Hepatic stellate cell (primary cell): ENCODE results near the gene TEX2.
"Not testable (repeated sequence)": the region's sequence is repeated elsewhere in the genome, so short reads cannot be mapped to it uniquely, and the experiment has no call there.

ENCODE experiments used
- DNase-seq: peaks from one replicate; pipeline ENCODE4 v3.0.0; 2011; ENCODE audit warnings: low spot score

Gene TEX2

DNA sequence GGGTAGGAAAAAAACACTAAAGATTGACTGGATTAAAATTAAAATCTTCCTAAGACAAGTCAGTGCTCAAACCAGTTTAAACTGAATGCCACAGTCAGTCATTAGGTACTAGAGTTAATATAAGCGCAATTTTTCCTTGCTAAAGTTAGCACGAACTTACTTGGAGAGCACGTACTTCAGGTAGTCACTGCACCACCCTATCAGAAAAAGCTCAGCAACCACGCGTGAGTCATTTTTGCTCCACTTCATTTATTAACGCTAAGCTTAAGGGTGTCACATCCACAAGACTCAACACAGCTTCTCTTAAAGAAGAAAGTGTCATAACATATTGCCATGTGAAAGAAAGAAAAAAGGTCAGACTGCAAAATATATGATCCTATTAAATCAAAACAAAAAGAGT is 53.1 kb downstream of the TEX2 start:
- no peak for DNase-seq

DNA sequence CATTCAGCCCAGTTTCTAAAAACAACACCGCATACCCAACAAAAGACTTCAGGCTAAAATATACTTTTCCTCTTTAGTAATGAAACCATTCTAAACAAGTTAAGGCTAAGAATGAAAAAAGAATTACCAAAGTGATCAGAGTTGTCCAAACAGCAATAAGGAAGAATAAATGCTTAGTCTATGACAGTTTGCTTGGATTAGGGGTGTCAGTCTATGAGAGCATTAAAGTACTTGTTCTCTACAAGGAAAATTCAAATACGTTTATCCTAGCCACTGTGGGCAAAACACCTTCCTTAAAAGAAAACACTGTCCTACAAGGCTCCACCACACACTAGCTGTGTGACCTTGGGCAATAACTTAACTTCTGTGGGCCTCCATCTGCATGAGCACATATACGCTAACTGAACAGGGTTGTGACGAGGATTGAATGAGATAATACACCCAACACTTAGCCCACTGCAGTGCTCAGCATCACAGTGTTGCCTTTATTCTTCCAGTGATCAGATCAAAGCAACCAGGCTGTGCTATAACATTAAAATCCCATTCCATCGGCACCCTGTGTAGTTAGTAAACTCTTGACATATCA is 53.6 kb downstream of the TEX2 start:
- DNase-seq: no peak

DNA sequence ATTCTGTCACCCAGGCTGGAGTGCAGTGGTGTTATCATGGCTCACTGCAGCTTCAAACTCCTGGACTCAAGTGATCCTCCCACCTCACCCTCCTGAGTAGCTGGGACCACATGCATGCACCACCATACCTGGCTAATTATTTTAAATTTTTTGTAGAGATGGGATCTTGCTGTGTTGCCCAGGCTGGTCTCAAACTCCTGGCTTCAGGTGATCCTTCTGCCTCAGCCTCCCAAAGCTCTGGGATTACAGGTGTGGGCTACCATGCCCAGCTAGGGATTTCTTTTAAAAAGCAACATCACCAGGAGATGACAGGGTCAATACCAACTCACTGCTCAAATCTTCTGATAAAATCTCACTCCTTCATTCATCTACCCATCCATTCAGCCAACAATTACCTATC is 54.4 kb downstream of the TEX2 start:
- DNase-seq: not testable (repeated sequence)

DNA sequence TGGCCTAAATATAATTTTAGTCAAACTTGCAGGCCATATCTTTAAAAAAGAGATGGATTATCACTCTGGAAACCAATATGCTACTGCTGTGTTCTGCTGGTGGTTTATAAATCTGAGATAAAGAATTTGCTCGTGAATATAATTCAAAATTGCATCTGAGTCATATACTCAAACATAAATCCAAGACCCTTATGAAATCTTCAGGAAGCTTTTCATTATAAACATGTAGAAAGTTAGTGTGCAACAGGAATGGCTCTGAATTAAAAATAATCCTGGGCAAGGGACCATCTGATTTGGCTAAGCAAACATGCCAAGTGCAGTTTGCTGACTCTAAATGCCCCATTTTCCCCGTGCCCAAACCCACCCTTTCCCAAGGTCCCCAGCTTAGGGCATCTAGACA is 57.3 kb downstream of the TEX2 start:
- no peak for DNase-seq

DNA sequence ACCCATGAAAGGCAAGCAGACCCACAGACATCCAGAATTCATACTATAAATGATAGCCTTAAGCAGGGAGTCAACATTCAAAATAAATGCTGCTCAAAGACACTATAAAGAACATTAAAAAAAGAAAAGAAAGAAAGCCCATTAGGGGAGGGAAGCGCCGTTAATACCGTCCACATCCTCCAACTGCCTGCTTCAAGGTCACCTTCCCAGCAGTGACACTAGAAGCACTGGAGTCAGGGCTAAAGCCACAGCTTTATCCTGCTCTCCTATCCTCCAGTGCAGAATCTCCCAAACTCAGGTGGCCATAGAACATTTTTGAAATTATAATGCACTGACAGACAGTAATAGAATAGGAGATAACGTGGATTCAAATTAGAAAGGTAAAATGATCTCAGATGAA is 59.4 kb downstream of the TEX2 start:
- no peak for DNase-seq

DNA sequence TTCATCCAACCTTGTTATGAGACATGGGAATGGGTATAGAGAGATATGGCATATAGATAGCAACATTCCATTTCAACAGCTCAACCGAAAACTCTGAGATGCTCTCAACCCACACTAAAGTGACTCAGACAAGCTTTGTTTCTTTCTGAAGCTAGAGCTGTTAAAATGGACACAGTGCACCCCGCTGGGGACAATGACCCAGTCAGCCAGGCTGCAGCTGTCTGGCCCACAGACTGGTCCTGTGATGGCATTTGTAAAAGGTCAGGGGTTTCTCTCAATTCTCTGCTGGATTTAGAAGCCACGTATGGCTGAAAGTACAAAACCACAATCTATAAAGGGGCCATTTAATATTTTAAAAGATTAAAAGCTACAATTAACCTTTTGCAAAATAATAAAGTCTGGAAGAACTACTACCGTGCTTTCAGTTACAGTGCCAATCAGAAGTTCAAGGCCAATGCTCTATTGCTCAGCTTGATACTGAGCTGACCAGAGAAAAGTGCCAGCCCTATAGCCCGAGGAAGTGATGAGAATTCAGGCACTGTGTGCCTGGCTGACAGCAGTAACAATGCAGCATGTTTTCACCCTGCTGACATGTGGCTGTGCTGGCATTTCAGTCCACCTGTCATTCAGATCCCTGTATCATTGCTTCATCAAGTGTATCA is 60.2 kb downstream of the TEX2 start:
- peak; percentile 75 for DNase-seq

DNA sequence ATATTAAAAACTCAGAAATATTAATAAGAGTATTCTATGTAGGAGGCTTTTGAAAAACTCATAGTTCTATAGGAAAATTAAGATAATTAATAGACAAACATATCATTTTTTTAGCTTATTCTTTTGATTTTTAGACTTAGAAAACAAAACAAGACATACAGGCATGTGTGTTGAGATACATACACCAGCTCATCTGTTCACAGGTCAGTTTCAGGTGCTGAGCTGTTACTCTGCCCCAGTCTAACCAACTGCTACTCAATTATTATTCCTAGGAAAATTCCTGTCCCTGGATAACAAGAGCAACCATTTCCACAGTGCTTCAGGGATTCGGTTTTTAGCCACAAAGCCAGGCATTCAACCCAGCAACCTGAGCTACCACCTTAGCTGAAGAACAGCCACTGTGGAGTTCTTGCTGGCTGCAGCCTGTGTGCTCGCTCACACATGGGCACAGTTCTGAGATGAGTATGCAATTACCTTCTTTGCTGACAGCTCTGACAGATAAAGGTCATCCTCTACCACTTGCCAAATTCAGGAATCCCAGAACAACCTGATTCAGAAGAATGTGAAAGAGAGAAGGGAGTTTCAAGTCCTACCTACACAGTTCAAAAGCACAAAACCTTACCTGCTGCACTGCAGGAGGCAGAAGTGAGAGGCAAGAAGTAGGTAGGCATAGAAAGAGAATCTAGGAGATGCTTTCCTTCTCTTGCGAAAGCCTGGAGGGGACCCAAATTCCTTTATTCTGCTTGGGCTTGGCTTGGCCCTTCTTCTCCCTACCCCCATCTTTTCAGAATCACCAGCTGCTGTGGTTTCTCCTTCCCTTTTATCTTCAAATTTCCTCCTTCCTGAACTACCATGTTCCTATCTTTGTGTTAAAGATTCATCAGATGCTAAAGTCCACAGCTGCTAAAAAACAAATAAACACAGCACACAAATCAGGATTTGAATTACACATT is 62.7 kb downstream of the TEX2 start:
- no peak for DNase-seq

DNA sequence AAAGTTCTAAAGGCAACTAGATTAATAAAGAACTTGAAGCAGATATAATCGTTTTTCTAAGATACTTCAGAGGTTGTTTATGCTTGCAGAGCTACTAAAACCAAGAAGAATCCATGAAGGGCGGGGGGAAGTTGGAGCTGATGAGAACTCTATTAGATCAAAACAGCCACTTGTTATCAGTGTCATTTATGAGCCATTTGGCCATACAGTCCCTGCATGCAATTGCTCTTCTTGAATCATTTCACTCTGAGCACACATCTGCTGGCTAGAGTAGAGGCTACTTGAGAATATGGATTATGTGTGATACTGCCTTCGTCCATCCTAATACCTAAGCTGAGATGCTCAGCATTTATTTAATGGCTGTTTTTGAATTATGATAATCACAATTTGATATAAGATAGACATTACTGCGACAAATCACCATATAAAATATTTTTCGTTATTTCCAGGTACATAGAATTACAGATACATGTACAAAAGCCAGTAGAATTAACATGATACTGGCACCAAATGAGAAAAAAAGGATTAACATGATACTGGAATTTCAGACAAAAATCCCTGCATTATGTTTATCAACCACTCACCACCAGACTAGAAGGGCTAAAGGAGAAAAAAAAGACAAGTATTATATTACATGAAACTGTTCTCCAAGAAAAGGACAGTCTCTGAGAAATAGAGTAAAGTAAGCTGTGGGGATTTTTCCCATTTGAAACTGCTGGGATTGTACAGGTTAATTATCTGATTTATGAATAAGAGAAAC is 64.5 kb downstream of the TEX2 start:
- no peak for DNase-seq

DNA sequence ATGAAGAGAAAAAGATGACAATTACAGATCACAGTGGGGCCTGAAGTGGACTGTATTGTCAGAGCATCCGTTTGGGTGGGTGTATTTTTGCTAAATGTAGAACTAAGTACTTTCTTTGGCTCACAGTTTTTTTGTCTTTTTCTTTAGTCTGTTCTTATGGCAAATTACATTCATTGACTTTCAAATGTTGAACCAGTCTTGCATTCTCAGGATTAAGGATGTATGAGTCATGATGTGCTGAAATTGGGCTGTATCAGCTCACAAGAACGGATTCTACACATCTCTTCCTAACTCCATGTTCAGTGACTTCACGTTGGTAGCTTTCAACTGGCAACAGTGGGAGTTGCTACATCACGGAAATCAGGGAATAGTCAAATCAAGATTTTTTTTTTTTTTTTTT is 66.5 kb downstream of the TEX2 start:
- DNase-seq: peak; percentile 45

DNA sequence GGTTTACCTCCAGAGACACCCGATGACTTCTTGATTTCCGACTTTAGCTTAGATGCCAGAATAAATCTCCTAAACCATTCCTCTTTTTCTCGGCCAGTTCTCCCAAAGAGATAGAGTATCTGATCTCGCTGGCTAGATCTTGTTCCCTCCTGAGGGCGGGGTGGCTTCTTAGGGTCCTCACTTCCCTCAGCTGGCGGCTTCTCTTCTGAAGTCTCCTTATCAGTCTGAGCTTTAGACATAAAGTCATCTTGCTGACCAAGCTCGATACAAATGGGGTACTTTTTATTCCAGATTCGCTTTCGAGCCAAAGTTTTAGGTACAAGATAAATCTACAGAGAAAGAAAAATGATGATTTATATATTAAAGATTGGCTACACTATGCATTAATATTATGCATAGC is 69.5 kb downstream of the TEX2 start:
- no peak for DNase-seq

DNA sequence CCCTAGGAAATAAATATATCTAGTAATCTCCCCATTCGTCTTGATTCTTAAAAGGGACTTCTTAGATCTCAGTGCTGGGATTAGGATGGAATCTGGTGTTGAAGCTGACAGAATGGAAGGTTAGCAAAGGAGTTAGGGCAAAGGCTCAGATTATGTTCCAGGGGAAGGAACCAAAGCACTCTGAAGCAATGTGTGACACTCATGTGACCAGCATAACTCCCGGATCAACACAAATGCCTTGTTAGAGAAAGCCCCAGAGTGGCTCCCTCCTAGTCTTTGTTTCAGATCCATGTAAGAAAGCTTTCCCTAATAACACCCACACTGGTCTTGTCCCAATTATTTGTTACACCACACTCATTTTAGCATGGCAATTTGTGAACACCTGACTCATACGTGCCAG is 70.5 kb downstream of the TEX2 start:
- no peak for DNase-seq

DNA sequence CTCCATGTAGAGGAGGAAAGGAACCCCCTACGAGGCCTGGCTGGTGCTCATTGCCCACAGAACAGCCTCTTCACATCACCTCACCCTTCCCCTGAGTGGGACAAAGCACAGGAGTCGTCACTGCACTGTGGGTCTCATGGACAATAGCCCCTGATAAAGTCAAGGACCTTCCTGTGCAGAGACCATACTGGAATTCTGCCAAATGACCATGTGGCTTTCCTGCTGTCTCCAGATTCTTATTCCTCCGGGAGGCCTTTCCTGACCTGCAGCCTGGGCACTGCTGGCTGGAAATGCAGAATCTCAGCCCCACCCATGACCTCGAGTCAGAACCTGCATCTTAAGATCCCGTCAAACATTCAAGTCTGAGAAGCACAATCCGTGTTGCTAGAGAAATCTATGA is 72.6 kb downstream of the TEX2 start:
- DNase-seq: no peak

DNA sequence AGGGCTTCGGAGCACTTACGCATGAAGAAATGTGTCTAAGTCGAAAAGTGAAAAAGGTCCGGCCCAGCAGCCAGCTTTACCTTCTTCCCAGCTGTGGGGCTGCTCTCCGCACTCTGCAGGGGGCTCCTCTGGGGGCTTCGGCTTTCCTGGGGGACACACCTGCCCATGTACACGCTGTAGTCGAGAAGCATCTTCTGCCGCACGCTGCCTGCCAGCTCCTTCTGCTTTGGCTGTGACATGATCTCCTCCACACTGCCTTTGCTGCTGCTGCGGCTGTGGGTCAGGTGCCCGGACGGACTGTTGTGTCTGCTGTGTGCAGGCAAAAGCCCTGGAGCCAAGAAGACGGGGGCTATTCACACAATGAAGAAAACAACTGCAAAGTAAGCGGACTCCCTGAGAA is 75.0 kb downstream of the TEX2 start:
- no peak for DNase-seq

DNA sequence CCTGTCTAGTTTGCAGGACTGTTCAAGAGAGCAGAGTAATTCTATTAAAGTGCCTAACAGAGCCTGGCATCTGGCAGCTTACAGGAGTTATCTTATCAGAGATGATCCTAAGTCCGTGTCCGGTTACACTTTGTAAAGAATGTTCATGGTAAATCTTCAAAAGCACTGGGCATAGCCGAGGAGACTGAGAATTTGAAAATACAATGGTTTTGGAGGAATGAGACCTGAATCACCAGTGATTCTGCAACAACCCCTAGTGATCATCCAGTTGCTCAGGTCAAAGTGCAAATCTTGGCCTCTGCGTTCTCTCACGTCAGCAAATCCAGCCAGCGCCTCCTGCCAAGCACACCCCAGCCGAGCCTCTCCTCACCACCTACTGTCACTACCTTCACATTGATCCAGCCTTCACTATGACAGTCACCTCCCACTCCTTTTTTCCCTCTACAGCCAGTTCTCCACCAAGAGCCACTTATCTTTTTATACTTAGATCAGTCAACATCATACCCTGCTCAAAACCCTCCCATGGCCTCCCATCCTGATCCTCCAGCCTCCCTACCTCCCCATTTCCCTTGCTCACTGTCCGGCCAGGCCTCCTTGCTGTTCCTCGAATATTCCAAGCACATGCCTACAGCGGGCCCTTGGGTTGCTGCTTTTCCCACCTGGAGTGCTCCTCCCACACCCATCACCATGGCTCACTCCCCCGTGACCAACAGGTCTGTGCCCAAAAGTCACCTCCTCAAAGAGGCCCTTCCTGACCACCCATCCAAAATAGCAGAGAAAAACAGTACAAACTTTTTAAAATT is 75.8 kb downstream of the TEX2 start:
- DNase-seq: no peak

DNA sequence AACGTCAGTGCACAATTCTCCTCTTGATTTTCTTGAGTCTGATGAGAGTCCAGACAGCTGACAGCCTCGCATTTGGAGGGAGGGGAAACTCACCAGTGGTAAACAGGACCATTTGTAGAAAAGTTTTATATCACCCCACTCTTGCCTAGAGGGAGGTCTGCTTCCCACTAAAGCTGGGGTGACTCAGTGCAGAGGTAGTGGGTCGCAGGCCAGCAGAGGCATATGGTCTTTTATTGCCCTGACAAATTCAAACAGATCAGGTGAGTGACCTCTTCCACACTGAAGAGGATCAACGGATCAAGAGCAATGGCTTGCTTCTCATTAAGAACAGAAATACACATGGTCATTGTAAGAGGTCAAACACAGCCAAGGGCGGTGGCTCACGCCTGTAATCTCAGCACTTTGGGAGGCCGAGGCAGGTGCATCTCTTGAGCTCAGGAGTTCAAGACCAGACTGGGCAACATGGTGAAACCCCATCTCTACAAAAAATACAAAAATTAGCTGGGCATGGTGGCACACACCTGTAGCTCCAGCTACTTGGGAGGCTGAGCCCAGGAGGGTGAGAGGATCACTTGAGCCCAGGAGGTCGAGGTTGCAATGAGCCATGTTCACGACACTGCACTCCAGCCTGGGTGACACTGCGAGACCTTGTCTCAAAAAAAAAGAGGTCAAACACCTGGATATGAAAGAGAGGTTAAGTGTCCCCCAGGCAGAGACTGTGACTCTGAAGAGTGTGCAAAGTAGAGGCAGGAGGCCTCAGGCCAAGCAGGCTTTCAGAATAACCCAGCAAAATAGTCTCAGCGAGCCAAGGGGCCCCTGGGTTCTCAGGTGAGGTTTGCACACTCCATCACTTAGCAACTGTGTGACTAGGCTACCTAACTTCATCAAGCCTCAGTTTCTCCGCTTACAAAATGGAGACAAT is 76.6 kb downstream of the TEX2 start:
- no peak for DNase-seq

DNA sequence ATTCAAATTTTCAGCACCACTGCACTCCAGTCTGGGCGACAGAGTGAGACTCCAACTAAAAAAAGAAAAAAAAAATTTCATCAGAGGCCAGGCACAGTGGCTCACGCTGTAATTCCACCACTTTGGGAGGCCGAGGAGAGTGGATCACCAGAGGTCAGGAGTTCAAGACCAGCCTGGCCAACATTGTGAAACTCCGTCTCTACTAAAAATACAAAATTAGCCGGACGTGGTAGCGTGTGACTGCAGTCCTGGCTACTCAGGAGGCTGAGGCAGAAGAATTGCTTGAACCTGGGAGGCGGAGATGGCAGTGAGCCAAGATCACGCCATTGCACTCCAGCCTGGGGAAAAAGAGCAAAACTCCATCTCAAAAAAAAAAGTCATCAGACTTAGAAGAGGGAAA is 77.5 kb downstream of the TEX2 start:
- not testable (repeated sequence) for DNase-seq

DNA sequence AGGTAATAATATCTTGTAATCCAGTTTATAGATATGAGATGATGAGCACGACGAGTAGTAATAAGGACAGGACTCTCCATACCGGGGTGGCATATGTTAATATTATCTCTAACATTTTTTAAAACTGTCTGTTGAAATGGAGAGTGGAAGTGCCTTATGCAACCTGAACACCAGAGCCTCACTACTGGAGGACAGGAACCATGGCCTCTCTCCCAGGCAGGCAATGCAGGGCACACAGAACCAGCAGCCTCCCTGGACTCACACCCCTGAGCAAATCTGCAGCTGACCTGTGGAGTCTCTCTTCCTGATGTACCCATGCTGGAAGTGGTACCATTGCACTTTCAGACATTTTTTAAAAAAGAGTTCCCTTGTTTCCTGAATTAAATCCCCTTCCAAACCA is 78.0 kb downstream of the TEX2 start:
- DNase-seq: no peak

DNA sequence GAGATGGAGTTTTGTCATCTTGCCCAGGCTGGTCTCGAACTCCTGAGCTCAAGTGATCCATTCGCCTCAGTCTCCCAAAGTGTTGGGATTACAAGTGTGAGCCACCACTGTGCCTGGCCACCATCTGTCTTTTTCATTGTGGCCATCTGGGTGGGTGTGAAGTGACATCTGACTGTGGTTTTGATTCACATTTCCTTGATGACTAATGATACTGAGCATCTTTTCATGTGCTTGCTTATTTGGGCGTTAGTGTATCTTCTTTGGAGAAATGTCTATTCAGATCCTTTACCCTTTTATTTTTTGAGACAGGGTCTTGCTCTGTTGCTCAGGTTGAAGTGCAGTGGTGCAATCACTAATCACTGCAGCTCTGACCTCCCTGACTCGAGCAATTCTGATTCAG is 79.2 kb downstream of the TEX2 start:
- no peak for DNase-seq

DNA sequence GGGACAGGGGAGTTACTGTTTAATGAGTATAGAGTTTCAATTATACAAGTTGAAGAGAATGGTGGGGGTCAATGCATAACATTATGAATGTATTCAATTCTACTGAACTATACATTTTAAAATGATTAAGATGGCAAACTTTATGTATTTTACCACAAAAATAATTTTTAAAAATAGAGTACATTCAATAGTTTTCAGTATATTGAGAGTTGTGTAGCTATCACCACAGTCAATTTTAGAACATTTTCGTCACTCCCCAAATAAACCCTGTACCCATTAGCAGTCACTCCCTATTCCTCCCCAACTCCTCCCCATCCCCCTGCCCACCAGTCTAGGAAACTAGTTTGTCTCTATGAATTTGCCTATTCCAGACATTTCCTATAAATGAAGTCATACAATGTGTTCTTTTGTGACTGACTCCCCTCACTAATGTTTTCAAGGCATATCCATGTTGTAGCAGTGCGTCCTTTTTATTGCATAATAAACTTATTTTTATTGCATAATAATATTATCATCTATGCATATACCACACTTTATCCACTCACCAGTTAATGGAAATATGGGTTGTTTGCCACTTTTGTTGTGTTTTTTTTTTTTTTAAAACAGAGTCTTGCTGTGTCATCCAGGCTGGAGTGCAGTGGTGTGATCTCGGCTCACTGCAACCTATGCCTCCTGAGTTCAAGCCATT is 80.6 kb downstream of the TEX2 start:
- no peak for DNase-seq
